GM12891 (cell line): ENCODE measurements around the gene TXK.

Source experiments
- POLR2A ChIP-seq: IDR thresholded peaks from 2 replicates; pipeline ENCODE4 v1.6.1; 2011; ENCODE audit warnings: low read depth, low read length, control low read depth
- POLR2AphosphoS5 ChIP-seq: IDR thresholded peaks from 2 replicates; pipeline ENCODE4 v1.6.1; 2011; ENCODE audit warnings: low read depth, low read length, control low read depth

DNA sequence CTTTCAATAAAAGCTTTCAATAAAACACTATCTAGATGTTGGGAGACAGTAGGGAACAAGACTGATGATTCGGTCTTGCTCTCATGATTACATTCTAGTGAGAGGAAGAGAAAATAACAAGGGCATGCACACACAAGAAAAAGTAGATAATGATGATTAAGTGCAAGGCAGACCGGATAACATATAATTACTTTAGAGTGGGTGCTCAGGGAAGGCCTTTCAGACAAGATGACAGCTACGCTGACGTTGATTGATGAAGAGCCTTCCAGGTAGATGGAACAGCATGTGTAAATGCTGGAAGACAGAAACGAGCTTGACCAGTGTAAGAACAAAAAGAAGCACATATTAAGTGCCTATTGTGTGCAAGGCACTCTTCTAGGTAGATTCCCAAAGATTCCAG lies 43.4 kb downstream of the TXK start:
- TF ChIP-seq POLR2AphosphoS5, result no peak
- no peak for TF ChIP-seq POLR2A
